Measurements from ENCODE around the gene CHD8.

DNA sequence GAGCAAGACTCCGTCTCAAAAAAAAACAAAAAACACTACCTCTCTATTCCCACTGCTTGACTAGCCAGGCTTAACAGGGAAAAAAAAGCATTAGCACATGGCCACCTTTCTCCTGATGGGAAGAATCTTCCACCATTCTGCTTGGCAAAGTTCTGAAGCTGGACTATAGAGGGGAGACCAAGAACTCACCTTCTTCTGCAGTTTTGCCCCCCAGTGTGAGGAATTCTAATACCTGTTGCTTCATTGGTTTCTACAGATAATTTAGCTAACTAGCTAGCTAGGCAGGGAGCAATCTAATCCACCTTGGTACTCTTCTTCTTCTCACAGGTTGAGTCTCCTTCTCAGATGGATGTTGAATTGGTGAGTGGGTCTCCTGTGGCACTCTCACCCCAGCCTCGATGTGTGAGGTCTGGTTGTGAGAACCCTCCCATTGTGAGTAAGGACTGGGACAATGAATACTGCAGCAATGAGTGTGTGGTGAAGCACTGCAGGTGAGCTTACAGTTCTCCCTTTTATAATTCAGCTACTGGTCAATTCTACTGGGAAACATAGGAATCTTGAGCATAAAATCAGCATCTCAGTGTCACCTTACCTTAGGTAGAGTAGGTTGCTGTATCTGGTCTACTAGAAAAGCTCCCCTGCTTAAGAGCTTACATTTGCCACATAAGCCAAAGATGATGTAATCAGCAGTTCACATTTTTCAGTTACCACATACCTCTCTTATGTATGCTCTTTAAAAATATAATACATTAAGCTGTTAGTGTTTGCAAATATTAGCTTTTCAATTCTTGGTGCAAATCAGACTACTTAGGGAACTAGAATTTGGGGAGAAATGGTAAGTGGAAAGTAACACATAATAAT, 39.2 kb upstream of the CHD8 start:
- TF ChIP-seq, protein P1, sequence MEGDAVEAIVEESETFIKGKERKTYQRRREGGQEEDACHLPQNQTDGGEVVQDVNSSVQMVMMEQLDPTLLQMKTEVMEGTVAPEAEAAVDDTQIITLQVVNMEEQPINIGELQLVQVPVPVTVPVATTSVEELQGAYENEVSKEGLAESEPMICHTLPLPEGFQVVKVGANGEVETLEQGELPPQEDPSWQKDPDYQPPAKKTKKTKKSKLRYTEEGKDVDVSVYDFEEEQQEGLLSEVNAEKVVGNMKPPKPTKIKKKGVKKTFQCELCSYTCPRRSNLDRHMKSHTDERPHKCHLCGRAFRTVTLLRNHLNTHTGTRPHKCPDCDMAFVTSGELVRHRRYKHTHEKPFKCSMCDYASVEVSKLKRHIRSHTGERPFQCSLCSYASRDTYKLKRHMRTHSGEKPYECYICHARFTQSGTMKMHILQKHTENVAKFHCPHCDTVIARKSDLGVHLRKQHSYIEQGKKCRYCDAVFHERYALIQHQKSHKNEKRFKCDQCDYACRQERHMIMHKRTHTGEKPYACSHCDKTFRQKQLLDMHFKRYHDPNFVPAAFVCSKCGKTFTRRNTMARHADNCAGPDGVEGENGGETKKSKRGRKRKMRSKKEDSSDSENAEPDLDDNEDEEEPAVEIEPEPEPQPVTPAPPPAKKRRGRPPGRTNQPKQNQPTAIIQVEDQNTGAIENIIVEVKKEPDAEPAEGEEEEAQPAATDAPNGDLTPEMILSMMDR (IDR thresholded peaks at IDR 0.05; ENCODE audit: insufficient read depth, low read length, poor library complexity, severe bottlenecking) = no peak
- no peak for TF ChIP-seq EZH2phosphoT487 (conservative IDR thresholded peaks at IDR 0.05; ENCODE audit: low read length)
